MM.1S (cell line): ENCODE measurements around the gene EXOSC5.

ENCODE experiments used
- EZH2 ChIP-seq: fragments of 300-600 bp; sonication (generic); optimal IDR thresholded peaks from 2 replicates; pipeline ENCODE3; 2017; ENCODE audit warnings: low read depth, mild to moderate bottlenecking, antibody characterized with exemption, low read length, mixed read lengths
- EZH2phosphoT487 ChIP-seq: fragments of 300-600 bp; sonication (generic); IDR thresholded peaks from 2 replicates; pipeline ENCODE4 v1.6.1; 2018; ENCODE audit warnings: antibody characterized with exemption, low read length
- TF ChIP-seq, protein P1 (sequence below): fragments of 300-600 bp; sonication (generic); IDR thresholded peaks from 2 replicates; pipeline ENCODE4 v1.5.1; 2016; ENCODE audit warnings: antibody characterized with exemption, low read length, mixed read lengths

DNA sequence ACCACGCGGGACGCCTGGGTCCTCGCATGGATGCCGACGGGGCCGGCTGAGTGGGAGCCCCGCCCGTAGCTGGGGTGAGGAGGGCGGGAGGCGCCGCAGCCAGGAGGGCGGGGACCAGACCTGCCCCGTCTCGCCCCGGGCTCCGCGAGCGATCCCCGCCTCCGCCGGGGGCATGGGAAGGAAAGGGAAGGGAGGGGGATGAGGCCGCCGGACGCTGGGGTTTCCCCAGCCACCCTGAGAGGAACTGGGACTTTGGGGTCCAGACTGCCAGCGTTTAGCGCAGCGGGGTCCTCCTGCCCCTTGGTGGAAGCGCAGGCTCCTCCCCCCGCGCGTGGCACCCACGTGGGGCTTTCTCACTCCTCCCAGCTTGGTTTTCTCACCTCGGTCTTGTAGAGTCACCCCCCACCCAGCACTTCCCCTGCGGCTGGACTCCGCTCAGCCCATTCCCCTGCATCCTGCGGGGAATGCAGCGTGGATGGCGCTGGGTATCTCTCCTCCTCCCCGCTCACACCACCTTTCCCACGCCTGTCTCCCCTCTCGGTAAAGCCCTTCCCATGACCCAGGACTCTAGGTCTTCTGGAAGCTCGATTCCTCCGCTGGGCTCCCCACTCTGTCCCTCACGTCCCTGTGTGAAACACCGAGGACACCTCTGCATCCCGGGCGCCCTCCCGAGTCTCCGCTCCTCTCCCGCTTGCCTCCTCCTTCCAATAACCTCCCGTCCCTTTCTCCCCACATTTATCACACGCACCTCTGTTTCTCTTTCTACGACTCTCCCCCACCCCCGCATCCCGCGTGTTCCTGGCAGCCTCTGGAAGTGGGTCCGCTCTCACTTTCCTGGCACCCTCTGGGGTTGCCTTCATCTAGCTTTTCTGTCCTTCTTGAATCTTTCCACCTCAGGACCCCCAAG is 45.6 kb downstream of the EXOSC5 start:
- TF ChIP-seq, protein P1, sequence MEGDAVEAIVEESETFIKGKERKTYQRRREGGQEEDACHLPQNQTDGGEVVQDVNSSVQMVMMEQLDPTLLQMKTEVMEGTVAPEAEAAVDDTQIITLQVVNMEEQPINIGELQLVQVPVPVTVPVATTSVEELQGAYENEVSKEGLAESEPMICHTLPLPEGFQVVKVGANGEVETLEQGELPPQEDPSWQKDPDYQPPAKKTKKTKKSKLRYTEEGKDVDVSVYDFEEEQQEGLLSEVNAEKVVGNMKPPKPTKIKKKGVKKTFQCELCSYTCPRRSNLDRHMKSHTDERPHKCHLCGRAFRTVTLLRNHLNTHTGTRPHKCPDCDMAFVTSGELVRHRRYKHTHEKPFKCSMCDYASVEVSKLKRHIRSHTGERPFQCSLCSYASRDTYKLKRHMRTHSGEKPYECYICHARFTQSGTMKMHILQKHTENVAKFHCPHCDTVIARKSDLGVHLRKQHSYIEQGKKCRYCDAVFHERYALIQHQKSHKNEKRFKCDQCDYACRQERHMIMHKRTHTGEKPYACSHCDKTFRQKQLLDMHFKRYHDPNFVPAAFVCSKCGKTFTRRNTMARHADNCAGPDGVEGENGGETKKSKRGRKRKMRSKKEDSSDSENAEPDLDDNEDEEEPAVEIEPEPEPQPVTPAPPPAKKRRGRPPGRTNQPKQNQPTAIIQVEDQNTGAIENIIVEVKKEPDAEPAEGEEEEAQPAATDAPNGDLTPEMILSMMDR = no peak
- TF ChIP-seq EZH2 (no peak), EZH2phosphoT487 (no peak)
